ENCODE measurements around the gene HES1.

HES1 gene

GRCh38 chr3:194169595-194169994, 33.6 kb downstream of the HES1 start:
- DNase-seq = no peak

GRCh38 chr3:194170793-194171192, 34.8 kb downstream of the HES1 start:
- no peak for DNase-seq

GRCh38 chr3:194174406-194174805, 38.5 kb downstream of the HES1 start:
- no peak for DNase-seq

GRCh38 chr3:194174980-194175379, 39.0 kb downstream of the HES1 start:
- no peak for DNase-seq

GRCh38 chr3:194176274-194176991, 40.5 kb downstream of the HES1 start:
- no peak for DNase-seq

GRCh38 chr3:194177141-194177540, 41.2 kb downstream of the HES1 start:
- DNase-seq = no peak

- DNase-seq = no peak
These were observed 42.2 kb downstream of the HES1 start for GRCh38 chr3:194178128-194178527.

- DNase-seq = no peak
These were observed 42.7 kb downstream of the HES1 start for GRCh38 chr3:194178669-194179068.

GRCh38 chr3:194180570-194180969, 44.6 kb downstream of the HES1 start:
- DNase-seq = no peak

- DNase-seq = peak; percentile 44
These were observed 45.9 kb downstream of the HES1 start for GRCh38 chr3:194181612-194182529.

GRCh38 chr3:194183271-194183670, 47.3 kb downstream of the HES1 start:
- no peak for DNase-seq

- no peak for DNase-seq
These were observed 48.4 kb downstream of the HES1 start for GRCh38 chr3:194184265-194184751.

- no peak for DNase-seq
These were observed 48.9 kb downstream of the HES1 start for GRCh38 chr3:194184801-194185200.

GRCh38 chr3:194185221-194185620, 49.3 kb downstream of the HES1 start:
- DNase-seq = no peak

- DNase-seq = no peak
These were observed 51.4 kb downstream of the HES1 start for GRCh38 chr3:194187233-194187944.
